Progenitor cell of endocrine pancreas (in vitro differentiated cells): Measurements from ENCODE around the gene MESD. TPM values are rescaled to one million over a fixed set of nuclear protein-coding genes. Genes with fewer than 3 reads are reported as not detected.

Source experiments
- DNase-seq: peaks from one replicate; pipeline ENCODE4 v3.0.0; 2021; ENCODE audit warnings: low spot score; ENCODE audit not compliant: unreplicated experiment
- H3K27ac Mint-ChIP-seq: 2 replicates; pipeline ENCODE4 v1.8.0; 2021; ENCODE audit warnings: mild to moderate bottlenecking, moderate library complexity, mixed read lengths
- H3K27me3 Mint-ChIP-seq: 2 replicates; pipeline ENCODE4 v1.8.0; 2021; ENCODE audit warnings: mixed read lengths
- H3K36me3 Mint-ChIP-seq: 2 replicates; pipeline ENCODE4 v1.8.0; 2022; ENCODE audit warnings: mixed read lengths; ENCODE audit not compliant: insufficient read depth
- H3K4me1 Mint-ChIP-seq: 2 replicates; pipeline ENCODE4 v1.8.0; 2021; ENCODE audit warnings: low read depth, mixed read lengths
- H3K4me3 Mint-ChIP-seq: 2 replicates; pipeline ENCODE4 v1.8.0; 2021; ENCODE audit warnings: low read depth, mild to moderate bottlenecking, moderate library complexity, mixed read lengths
- H3K9me3 Mint-ChIP-seq: 2 replicates; pipeline ENCODE4 v1.8.0; 2021; ENCODE audit warnings: low read depth, mixed read lengths
- total RNA-seq: library from RNA; stranded (reverse); gene quantifications from 2 replicates; pipeline ENCODE4 v1.2.1, GENCODE V29; 2021
- TF ChIP-seq, protein P1 (sequence below): fragments of 200-600 bp; sonication (generic); IDR thresholded peaks from one replicate; pipeline ENCODE4 v1.5.0; 2021; ENCODE audit warnings: antibody characterized with exemption, mild to moderate bottlenecking; ENCODE audit not compliant: unreplicated experiment

The MESD gene
- total RNA-seq, 1 donor from 2014 or later, result 42.6 TPM

DNA sequence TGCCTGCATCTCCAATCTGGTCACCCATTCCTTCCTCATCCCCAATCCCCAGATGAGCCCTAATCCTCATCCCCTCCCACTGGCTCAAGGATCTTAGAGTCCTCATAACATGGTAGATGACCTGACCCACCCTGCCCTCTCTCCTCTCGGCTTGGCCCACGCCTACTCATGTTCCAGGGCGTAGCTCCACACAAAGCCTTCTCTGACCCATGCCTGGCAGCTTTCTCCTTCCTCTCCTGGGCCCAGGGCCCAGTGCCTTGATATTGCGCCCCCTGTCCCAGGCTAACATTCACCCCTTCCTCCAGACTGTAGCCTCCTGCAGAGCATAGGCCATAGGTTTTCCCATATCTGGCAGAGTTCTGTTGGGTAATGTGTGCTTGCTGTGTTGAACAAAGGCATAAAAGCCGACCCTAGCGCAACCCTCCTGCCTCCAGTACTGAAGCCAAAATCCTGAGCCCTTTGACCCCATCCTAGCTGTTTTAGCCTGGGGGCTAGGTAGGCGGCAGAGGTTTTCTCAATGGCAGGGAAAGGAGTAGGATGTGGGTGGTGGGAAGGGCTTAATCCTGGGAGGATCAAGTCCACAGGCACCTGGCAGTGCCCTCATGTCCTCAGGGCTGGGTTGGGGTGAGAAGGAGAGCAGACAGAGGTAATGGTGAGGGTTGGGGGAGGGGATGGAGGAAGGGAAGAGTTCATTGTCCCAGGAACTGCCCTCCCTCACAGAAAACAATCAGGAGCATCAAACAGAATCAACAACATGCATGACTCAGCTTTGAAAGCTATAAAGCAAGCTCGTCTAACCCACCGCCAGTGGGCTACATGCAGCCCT, 35.5 kb downstream of the MESD start:
- Mint-ChIP-seq H3K36me3 (peaks cover 12% of the 10 kb centered on the region), H3K27ac (peak overlapping the region; percentile 17)

DNA sequence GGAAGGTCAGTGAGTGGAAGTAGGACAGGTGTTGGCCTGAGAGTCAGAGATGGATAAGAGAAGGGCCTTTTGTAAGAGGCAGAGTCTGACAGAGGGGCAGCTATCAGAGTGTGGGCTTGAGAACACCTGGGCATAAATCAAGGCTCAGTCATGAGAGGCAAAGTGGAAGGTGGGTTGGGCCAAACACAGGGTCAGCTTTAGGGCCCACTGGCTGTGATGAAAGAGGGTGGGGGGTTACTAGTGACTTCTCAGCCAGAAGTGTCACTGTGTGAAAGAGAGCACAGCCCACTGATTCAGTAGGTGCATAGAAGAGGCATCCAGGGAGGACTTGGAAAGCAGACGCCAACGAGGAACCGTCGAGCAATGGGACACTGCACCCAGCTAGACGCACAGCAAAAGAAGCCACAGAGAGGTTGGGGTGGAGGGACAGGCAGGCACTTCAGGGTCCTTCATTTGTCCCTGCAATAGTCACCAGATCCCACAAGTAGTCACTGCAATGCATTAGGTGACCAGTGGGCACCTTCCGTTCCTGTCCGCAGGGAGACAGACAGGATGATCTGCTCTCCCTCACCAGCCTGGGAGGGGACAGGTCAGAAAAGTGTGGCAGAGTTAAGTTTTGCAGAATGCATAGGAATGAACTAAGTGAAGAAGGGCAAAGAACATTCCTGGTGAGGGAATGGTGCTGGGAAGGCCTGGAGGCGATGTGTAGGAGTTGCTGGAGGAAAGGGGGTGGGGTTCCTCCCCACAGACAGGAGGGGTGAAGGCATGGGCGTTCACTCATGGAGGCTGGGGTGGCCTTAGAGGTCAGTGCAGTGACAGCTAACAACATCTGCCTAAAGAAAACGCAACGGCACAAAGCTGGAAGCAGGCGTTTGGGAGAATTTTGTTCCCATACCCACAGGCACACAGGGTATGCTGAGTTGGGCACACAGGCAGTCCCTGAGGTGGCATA, 36.3 kb downstream of the MESD start:
- Mint-ChIP-seq H3K27me3 (no peaks in the 10 kb centered on the region), H3K36me3 (peaks cover 6% of the 10 kb centered on the region), H3K27ac (no peak overlapping the region), H3K4me1 (peaks cover 6% of the 10 kb centered on the region), H3K4me3 (no peak overlapping the region), H3K9me3 (no peaks in the 10 kb centered on the region)
- TF ChIP-seq, protein P1, sequence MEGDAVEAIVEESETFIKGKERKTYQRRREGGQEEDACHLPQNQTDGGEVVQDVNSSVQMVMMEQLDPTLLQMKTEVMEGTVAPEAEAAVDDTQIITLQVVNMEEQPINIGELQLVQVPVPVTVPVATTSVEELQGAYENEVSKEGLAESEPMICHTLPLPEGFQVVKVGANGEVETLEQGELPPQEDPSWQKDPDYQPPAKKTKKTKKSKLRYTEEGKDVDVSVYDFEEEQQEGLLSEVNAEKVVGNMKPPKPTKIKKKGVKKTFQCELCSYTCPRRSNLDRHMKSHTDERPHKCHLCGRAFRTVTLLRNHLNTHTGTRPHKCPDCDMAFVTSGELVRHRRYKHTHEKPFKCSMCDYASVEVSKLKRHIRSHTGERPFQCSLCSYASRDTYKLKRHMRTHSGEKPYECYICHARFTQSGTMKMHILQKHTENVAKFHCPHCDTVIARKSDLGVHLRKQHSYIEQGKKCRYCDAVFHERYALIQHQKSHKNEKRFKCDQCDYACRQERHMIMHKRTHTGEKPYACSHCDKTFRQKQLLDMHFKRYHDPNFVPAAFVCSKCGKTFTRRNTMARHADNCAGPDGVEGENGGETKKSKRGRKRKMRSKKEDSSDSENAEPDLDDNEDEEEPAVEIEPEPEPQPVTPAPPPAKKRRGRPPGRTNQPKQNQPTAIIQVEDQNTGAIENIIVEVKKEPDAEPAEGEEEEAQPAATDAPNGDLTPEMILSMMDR, result no peak
- no peak for DNase-seq

More for the DNA sequence above, 35.5 kb downstream of the MESD start:
- Mint-ChIP-seq H3K4me1 (peaks cover 6% of the 10 kb centered on the region), H3K4me3 (no peak overlapping the region), H3K9me3 (no peaks in the 10 kb centered on the region), H3K27me3 (no peaks in the 10 kb centered on the region)
- no peak for DNase-seq
- TF ChIP-seq, protein P1, result no peak

DNA sequence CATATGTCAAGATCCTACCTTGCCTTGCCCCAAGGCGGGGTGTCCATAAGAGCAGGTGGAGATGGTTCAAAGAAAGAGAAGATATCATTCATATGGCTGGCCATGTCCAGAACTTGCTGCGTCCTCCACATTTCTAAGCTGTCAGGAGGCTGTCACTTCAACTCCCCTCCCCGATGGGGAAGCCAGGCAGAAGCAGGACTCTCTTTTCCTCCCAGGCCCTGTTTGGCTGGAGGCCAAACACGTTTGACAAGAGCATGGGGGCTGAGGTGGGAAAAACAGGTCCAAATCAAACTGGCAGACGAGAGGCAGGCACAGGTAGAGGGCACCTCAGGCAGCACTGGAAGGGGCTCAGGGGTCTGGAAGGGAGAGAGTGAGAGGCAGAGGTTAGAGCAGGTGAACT, 37.7 kb downstream of the MESD start:
- peaks cover 6% of the 10 kb centered on the region for H3K4me1 Mint-ChIP-seq
- H3K27ac Mint-ChIP-seq, result no peak overlapping the region
- TF ChIP-seq, protein P1, result no peak
- no peak overlapping the region for H3K4me3 Mint-ChIP-seq
- no peak for DNase-seq
- H3K36me3 Mint-ChIP-seq, result peaks cover 9% of the 10 kb centered on the region
- H3K9me3 Mint-ChIP-seq, result no peaks in the 10 kb centered on the region
- H3K27me3 Mint-ChIP-seq, result no peaks in the 10 kb centered on the region

DNA sequence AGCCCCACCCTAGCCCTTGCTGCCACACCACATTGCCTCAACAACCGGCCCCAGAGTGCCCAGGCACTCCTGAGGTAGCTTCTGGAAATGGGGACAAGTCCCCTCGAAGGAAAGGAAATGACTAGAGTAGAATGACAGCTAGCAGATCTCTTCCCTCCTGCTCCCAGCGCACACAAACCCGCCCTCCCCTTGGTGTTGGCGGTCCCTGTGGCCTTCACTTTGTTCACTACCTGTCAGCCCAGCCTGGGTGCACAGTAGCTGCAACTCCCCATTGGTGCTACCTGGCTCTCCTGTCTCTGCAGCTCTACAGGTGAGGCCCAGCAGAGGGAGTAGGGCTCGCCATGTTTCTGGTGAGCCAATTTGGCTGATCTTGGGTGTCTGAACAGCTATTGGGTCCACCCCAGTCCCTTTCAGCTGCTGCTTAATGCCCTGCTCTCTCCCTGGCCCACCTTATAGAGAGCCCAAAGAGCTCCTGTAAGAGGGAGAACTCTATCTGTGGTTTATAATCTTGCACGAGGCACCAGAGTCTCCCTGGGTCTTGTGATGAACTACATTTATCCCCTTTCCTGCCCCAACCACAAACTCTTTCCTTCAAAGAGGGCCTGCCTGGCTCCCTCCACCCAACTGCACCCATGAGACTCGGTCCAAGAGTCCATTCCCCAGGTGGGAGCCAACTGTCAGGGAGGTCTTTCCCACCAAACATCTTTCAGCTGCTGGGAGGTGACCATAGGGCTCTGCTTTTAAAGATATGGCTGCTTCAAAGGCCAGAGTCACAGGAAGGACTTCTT, 39.1 kb downstream of the MESD start:
- no peak for DNase-seq
- H3K27ac Mint-ChIP-seq, result no peak overlapping the region
- H3K36me3 Mint-ChIP-seq, result peaks cover 12% of the 10 kb centered on the region
- H3K27me3 Mint-ChIP-seq, result no peaks in the 10 kb centered on the region
- H3K4me1 Mint-ChIP-seq, result peaks cover 6% of the 10 kb centered on the region
- no peak overlapping the region for H3K4me3 Mint-ChIP-seq
- TF ChIP-seq, protein P1, result no peak
- H3K9me3 Mint-ChIP-seq, result no peaks in the 10 kb centered on the region
